Adipose tissue (tissue), 3 donors: ENCODE data around the gene SLC35D2. TPM values are rescaled to one million over a fixed set of nuclear protein-coding genes. Genes with fewer than 3 reads are reported as not detected.
"Not testable (repeated sequence)": the region's sequence is repeated elsewhere in the genome, so short reads cannot be mapped to it uniquely, and the experiment has no call there.

ENCODE experiments used
- H3K27ac ChIP-seq: one replicate; pipeline ENCODE4 v1.5.1; 2013; ENCODE audit warnings: low read depth, low read length
- WGBS, 3 donors: extraction: QIAGEN DNeasy Blood & Tissue Kit; methylation state at CpG; one replicate each; pipeline ENCODE4 v1.1.7; 2013; 5-methylcytosine and 5-hydroxymethylcytosine counted together
- polyA plus RNA-seq, 3 donors: library from polyadenylated mRNA; stranded (reverse); fragments of 200-250 nt; gene quantifications; one replicate each; pipeline ENCODE4 v1.2.3, GENCODE V29; 2013
- donor health status: healthy with polysubstance abuse.
- donor health status: Bipolar disorder and iron deficiency.
- donor health status: healthy.

SLC35D2 gene
- polyA plus RNA-seq, 3 donors, result 10.5 to 21.7 (median 18.3) TPM

GRCh38 chr9:96327694-96328352 lies 55.7 kb downstream of the SLC35D2 start:
- WGBS, 3 donors, result 42 to 52% (median 50%) methylated on average over 1 of the region's 1 CpG
- H3K27ac ChIP-seq, result no peak overlapping the region

- no peak overlapping the region for H3K27ac ChIP-seq
Measured at GRCh38 chr9:96323169-96323568, 60.3 kb downstream of the SLC35D2 start.

- not testable (repeated sequence) for H3K27ac ChIP-seq
- 84 to 93% (median 92%) methylated on average over 5 of the region's 5 CpGs for WGBS, 3 donors
Measured at GRCh38 chr9:96322736-96323135, 60.8 kb downstream of the SLC35D2 start.

GRCh38 chr9:96322210-96322609 lies 61.3 kb downstream of the SLC35D2 start:
- not testable (repeated sequence) for H3K27ac ChIP-seq
- WGBS, 3 donors, result 93 to 95% (median 93%) methylated on average over 3 of the region's 3 CpGs

- 82 to 91% (median 86%) methylated on average over 7 of the region's 7 CpGs for WGBS, 3 donors
- no peak overlapping the region for H3K27ac ChIP-seq
Measured at GRCh38 chr9:96321515-96321914, 62.0 kb downstream of the SLC35D2 start.

GRCh38 chr9:96320749-96321280 lies 62.7 kb downstream of the SLC35D2 start:
- 72 to 84% (median 83%) methylated on average over 8 of the region's 8 CpGs for WGBS, 3 donors
- H3K27ac ChIP-seq, result no peak overlapping the region

GRCh38 chr9:96318921-96319565 lies 64.5 kb downstream of the SLC35D2 start:
- H3K27ac ChIP-seq, result no peak overlapping the region
- WGBS, 3 donors, result 67 to 80% (median 71%) methylated on average over 6 of the region's 6 CpGs

- H3K27ac ChIP-seq, result no peak overlapping the region
- 50 to 63% (median 56%) methylated on average over 8 to 9 of the region's 9 CpGs for WGBS, 3 donors
Measured at GRCh38 chr9:96317335-96317980, 66.1 kb downstream of the SLC35D2 start.

- 92 to 95% (median 93%) methylated on average over 7 of the region's 7 CpGs for WGBS, 3 donors
- no peak overlapping the region for H3K27ac ChIP-seq
Measured at GRCh38 chr9:96309850-96310249, 73.7 kb downstream of the SLC35D2 start.

GRCh38 chr9:96306958-96307357 lies 76.6 kb downstream of the SLC35D2 start:
- H3K27ac ChIP-seq, result not testable (repeated sequence)
- WGBS, 3 donors, result 91 to 98% (median 94%) methylated on average over 6 of the region's 6 CpGs

- no peak overlapping the region for H3K27ac ChIP-seq
- WGBS, 3 donors, result 52 to 84% (median 55%) methylated on average over 4 of the region's 4 CpGs
Measured at GRCh38 chr9:96305171-96305570, 78.3 kb downstream of the SLC35D2 start.

- no peak overlapping the region for H3K27ac ChIP-seq
Measured at GRCh38 chr9:96304230-96304629, 79.3 kb downstream of the SLC35D2 start.

GRCh38 chr9:96302021-96302420 lies 81.5 kb downstream of the SLC35D2 start, which contains the start of gene HSD17B3:
TSS of gene HSD17B3 (minus strand) at chr9:96302176. CDS start at chr9:96302104, 72 bp downstream.
- H3K27ac ChIP-seq, result no peak within 1 kb of the TSS
- 81 to 86% (median 83%) methylated on average over 6 of the region's 6 CpGs for WGBS, 3 donors

- WGBS, 3 donors, result 77 to 78% (median 78%) methylated on average over 4 of the region's 4 CpGs
- H3K27ac ChIP-seq, result no peak overlapping the region
Measured at GRCh38 chr9:96299823-96300222, 83.7 kb downstream of the SLC35D2 start.

- whole genome bisulfite sequencing, 3 donors, result 84 to 91% (median 91%) methylated on average over 3 of the region's 3 CpGs
- H3K27ac ChIP-seq, result no peak overlapping the region
Measured at GRCh38 chr9:96294159-96294545, 89.4 kb downstream of the SLC35D2 start.

GRCh38 chr9:96293498-96294158 lies 89.9 kb downstream of the SLC35D2 start:
- WGBS, 3 donors, result 50 to 74% (median 62%) methylated on average over 3 of the region's 3 CpGs
- H3K27ac ChIP-seq, result no peak overlapping the region

- H3K27ac ChIP-seq, result no peak overlapping the region
Measured at GRCh38 chr9:96289392-96289791, 94.1 kb downstream of the SLC35D2 start.

GRCh38 chr9:96281641-96282040 lies 101.9 kb downstream of the SLC35D2 start:
- no peak overlapping the region for H3K27ac ChIP-seq
- WGBS, 3 donors, result 81 to 88% (median 83%) methylated on average over 6 of the region's 6 CpGs

More at GRCh38 chr9:96289392-96289791, 94.1 kb downstream of the SLC35D2 start:
- WGBS, 3 donors, result 89 to 92% (median 90%) methylated on average over 2 of the region's 2 CpGs

- WGBS, 3 donors, result 64 to 92% (median 92%) methylated on average over 8 of the region's 8 CpGs
Measured at GRCh38 chr9:96279932-96280331, 103.6 kb downstream of the SLC35D2 start.

More at GRCh38 chr9:96279932-96280331, 103.6 kb downstream of the SLC35D2 start:
- no peak overlapping the region for H3K27ac ChIP-seq
